GM23338 (cell line): ENCODE results near the gene KAZN. TPM values are rescaled to one million over a fixed set of nuclear protein-coding genes. Genes with fewer than 3 reads are reported as not detected.

ENCODE experiments used
- ATAC-seq: fragments of 200-7000 bp; cut with Tn5 transposase; 3 replicates; pipeline ENCODE4 v1.9.1; 2020
- DNase-seq: peaks from one replicate; pipeline ENCODE4 v3.0.0-alpha.2; 2015; ENCODE audit warnings: low spot score
- H2AFZ ChIP-seq: fragments of 200-600 bp; sonication (generic); 2 replicates; pipeline ENCODE4 v1.8.0; 2016; ENCODE audit warnings: antibody characterized with exemption, mild to moderate bottlenecking, moderate library complexity
- H3F3A ChIP-seq: fragments of 200-600 bp; sonication (generic); replicated peaks from 2 replicates; pipeline ENCODE4 v1.8.0; 2017; ENCODE audit warnings: antibody characterized with exemption, mixed run types, low read depth
- H3K27ac ChIP-seq: fragments of 200-600 bp; sonication (generic); 2 replicates; pipeline ENCODE4 v1.6.1; 2016; ENCODE audit warnings: low read depth
- H3K27me3 ChIP-seq: fragments of 200-600 bp; sonication (generic); 2 replicates; pipeline ENCODE4 v1.8.0; 2016; ENCODE audit warnings: mild to moderate bottlenecking, mixed run types, moderate library complexity; ENCODE audit not compliant: insufficient read depth
- H3K36me3 ChIP-seq: fragments of 200-600 bp; sonication (generic); 2 replicates; pipeline ENCODE4 v1.8.0; 2016; ENCODE audit warnings: mild to moderate bottlenecking; ENCODE audit not compliant: insufficient read depth
- H3K4me1 ChIP-seq: fragments of 200-600 bp; sonication (generic); 2 replicates; pipeline ENCODE4 v1.8.0; 2016; ENCODE audit warnings: mild to moderate bottlenecking, moderate library complexity; ENCODE audit not compliant: insufficient read depth
- H3K4me2 ChIP-seq: fragments of 200-600 bp; sonication (generic); 2 replicates; pipeline ENCODE4 v1.7.1; 2017; ENCODE audit warnings: mixed run types
- H3K4me3 ChIP-seq: fragments of 200-600 bp; sonication (generic); 2 replicates; pipeline ENCODE4 v1.6.1; 2016; ENCODE audit warnings: mixed run types
- H3K79me2 ChIP-seq: fragments of 200-600 bp; sonication (generic); replicated peaks from 2 replicates; pipeline ENCODE4 v1.8.0; 2017; ENCODE audit warnings: mild to moderate bottlenecking; ENCODE audit not compliant: insufficient read depth
- H3K9me2 ChIP-seq: fragments of 200-600 bp; sonication (generic); 2 replicates; pipeline ENCODE4 v1.8.0; 2017; ENCODE audit not compliant: insufficient read depth
- H4K20me1 ChIP-seq: fragments of 200-600 bp; sonication (generic); replicated peaks from 2 replicates; pipeline ENCODE4 v1.8.0; 2017; ENCODE audit warnings: mild to moderate bottlenecking; ENCODE audit not compliant: insufficient read depth
- H3K27ac Mint-ChIP-seq: 2 replicates; pipeline ENCODE4 v1.8.0; 2020; ENCODE audit warnings: inconsistent platforms, mild to moderate bottlenecking, moderate library complexity, mixed read lengths
- H3K27me3 Mint-ChIP-seq: 3 replicates; pipeline ENCODE4 v1.8.0; 2022; ENCODE audit warnings: low read depth, mild to moderate bottlenecking, moderate library complexity, mixed read lengths, inconsistent platforms; ENCODE audit not compliant: insufficient read depth, poor library complexity
- H3K36me3 Mint-ChIP-seq: 3 replicates; pipeline ENCODE4 v1.8.0; 2021; ENCODE audit warnings: low read depth, mild to moderate bottlenecking, inconsistent platforms, moderate library complexity, mixed read lengths
- H3K4me1 Mint-ChIP-seq: 3 replicates; pipeline ENCODE4 v1.8.0; 2020; ENCODE audit warnings: mild to moderate bottlenecking, inconsistent platforms, mixed read lengths
- H3K4me3 Mint-ChIP-seq: 3 replicates; pipeline ENCODE4 v1.8.0; 2021; ENCODE audit warnings: moderate library complexity, mild to moderate bottlenecking, inconsistent platforms, mixed read lengths
- H3K9me3 Mint-ChIP-seq: 3 replicates; pipeline ENCODE4 v1.8.0; 2020; ENCODE audit warnings: moderate library complexity, mild to moderate bottlenecking, inconsistent platforms, mixed read lengths
- CREB1 ChIP-seq: fragments of 250-450 bp; sonication (Bioruptor Pico); IDR thresholded peaks from 2 replicates; pipeline ENCODE4 v1.5.0; 2020; ENCODE audit warnings: low read depth, mild to moderate bottlenecking, moderate library complexity
- CTCF ChIP-seq, 2 experiments: fragments of 200-600 bp in 1 of 2; sonication (generic) in 1 of 2; conservative IDR thresholded peaks; 2 replicates each; pipeline versions ENCODE4 v1.5.1 to v1.6.1; 2016 to 2017; ENCODE audit warnings: antibody characterized with exemption in 2 of 2, low read depth in 2 of 2, mild to moderate bottlenecking in 2 of 2, moderate library complexity in 1 of 2
- ETS1 ChIP-seq: IDR thresholded peaks from 2 replicates; pipeline ENCODE4 v1.6.1; 2016; ENCODE audit warnings: antibody characterized with exemption
- EZH2 ChIP-seq: fragments of 200-600 bp; sonication (generic); IDR thresholded peaks from one replicate; pipeline ENCODE4 v1.8.0; 2017; ENCODE audit warnings: antibody characterized with exemption, mild to moderate bottlenecking, low read depth; ENCODE audit not compliant: unreplicated experiment
- EZH2phosphoT487 ChIP-seq: fragments of 200-600 bp; sonication (generic); IDR thresholded peaks from one replicate; pipeline ENCODE4 v1.8.1; 2018; ENCODE audit warnings: antibody characterized with exemption; ENCODE audit not compliant: unreplicated experiment
- JUNB ChIP-seq: IDR thresholded peaks from one replicate; pipeline ENCODE4 v1.6.1; 2016; ENCODE audit warnings: antibody characterized with exemption; ENCODE audit not compliant: unreplicated experiment
- NANOG ChIP-seq: IDR thresholded peaks from 2 replicates; pipeline ENCODE4 v1.6.1; 2016; ENCODE audit warnings: antibody characterized with exemption, borderline replicate concordance
- POLR2AphosphoS5 ChIP-seq: IDR thresholded peaks from 2 replicates; pipeline ENCODE4 v1.6.1; 2016; ENCODE audit warnings: antibody characterized with exemption, low read depth
- REST ChIP-seq: IDR thresholded peaks from one replicate; pipeline ENCODE4 v1.6.1; 2018; ENCODE audit warnings: antibody characterized with exemption; ENCODE audit not compliant: unreplicated experiment
- STAT1 ChIP-seq: IDR thresholded peaks from one replicate; pipeline ENCODE4 v1.6.1; 2016; ENCODE audit warnings: antibody characterized with exemption; ENCODE audit not compliant: unreplicated experiment
- ZNF114 ChIP-seq: fragments of 250-450 bp; sonication (Bioruptor Pico); IDR thresholded peaks from 2 replicates; pipeline ENCODE4 v1.5.0; 2020; ENCODE audit warnings: mild to moderate bottlenecking, moderate library complexity
- ZNF331 ChIP-seq: fragments of 250-450 bp; sonication (Bioruptor Pico); IDR thresholded peaks from 2 replicates; pipeline ENCODE4 v1.5.0; 2020; ENCODE audit warnings: low read depth, mild to moderate bottlenecking, moderate library complexity
- ZNF462 ChIP-seq: fragments of 250-450 bp; sonication (Bioruptor Pico); IDR thresholded peaks from 2 replicates; pipeline ENCODE4 v1.5.0; 2020; ENCODE audit warnings: mild to moderate bottlenecking, moderate library complexity
- polyA plus RNA-seq: library from polyadenylated mRNA; unstranded; fragments of >200 nt; fragmentation: Nextera tagmentation; extraction: Ambion mirVana; gene quantifications from 2 replicates; pipeline ENCODE4 v1.2.1, GENCODE V29; 2016
- total RNA-seq: library from RNA; depleted of rRNA; stranded (reverse); fragments of >200 nt; shearing (Covaris generic); gene quantifications from 2 replicates; pipeline ENCODE4 v1.2.3, GENCODE V29; 2014

KAZN gene
- total and polyA plus RNA-seq, 2 experiments from 2014 or later, result 9.9 to 15.0 TPM

- peaks cover 10% of the 10 kb centered on the region for H4K20me1 ChIP-seq
- H3K27me3 ChIP-seq, result peaks cover 11% of the 10 kb centered on the region
- H3K4me1 Mint-ChIP-seq, result peaks cover 52% of the 10 kb centered on the region
- no peak for ATAC-seq
- peaks cover 30% of the 10 kb centered on the region for H3K27me3 Mint-ChIP-seq
- H3K4me3 ChIP-seq, result no peak overlapping the region
- no peak overlapping the region for H2AFZ ChIP-seq
- no peak for DNase-seq
- no peaks in the 10 kb centered on the region for H3K36me3 ChIP-seq
- no peak overlapping the region for H3K4me2 ChIP-seq
- H3K27ac Mint-ChIP-seq, result no peak overlapping the region
- H3K9me3 Mint-ChIP-seq, result no peaks in the 10 kb centered on the region
- H3F3A ChIP-seq, result no peaks in the 10 kb centered on the region
- H3K9me2 ChIP-seq, result no peaks in the 10 kb centered on the region
- peaks cover 25% of the 10 kb centered on the region for H3K79me2 ChIP-seq
- H3K4me3 Mint-ChIP-seq, result no peak overlapping the region
- TF ChIP-seq CTCF (conservative IDR thresholded peaks at IDR 0.05; ENCODE audit: low read depth in 2 of 2), result no peak
- no peak for TF ChIP-seq CREB1 (CRISPR knock-in tag)
- TF ChIP-seq POLR2AphosphoS5, result no peak
- no peak for TF ChIP-seq STAT1
- no peak for TF ChIP-seq ZNF114 (CRISPR knock-in tag)
- TF ChIP-seq ZNF462 (CRISPR knock-in tag), result no peak
- TF ChIP-seq EZH2phosphoT487, result no peak
- no peak for TF ChIP-seq ZNF331 (CRISPR knock-in tag)
- TF ChIP-seq JUNB, result no peak
- TF ChIP-seq REST, result no peak
- TF ChIP-seq ETS1, result no peak
- no peak for TF ChIP-seq EZH2
- TF ChIP-seq NANOG, result no peak
- H3K27ac ChIP-seq, result no peak overlapping the region
- peaks cover 8% of the 10 kb centered on the region; the same call in 1 of the 2 replicates for H3K4me1 ChIP-seq
- H3K36me3 Mint-ChIP-seq, result no peaks in the 10 kb centered on the region
Observed at GRCh38 chr1:15158506-15159165, 560.2 kb downstream of the KAZN start.
